AG04449 (cell line): ENCODE measurements around the gene GUCA2A.

Experiments
- CTCF ChIA-PET: fragments of 350-600 bp; formaldehyde crosslinking; extraction: SDS; loops from one replicate; lab custom pipeline; 2021; ENCODE audit warnings: antibody characterized with exemption; lab: Yijun Ruan, JAX
- POLR2A ChIA-PET: fragments of 400-600, 350-600 bp; formaldehyde crosslinking; extraction: SDS; loops from one replicate; lab custom pipeline; 2020; ENCODE audit warnings: antibody characterized with exemption, inconsistent platforms; lab: Yijun Ruan, JAX
- DNase-seq: peaks from one replicate; pipeline ENCODE4 v3.0.0-alpha.2; 2010; ENCODE audit warnings: low read depth, low spot score
- H3K4me3 ChIP-seq: 2 replicates; pipeline ENCODE4 v1.5.1; 2011; ENCODE audit warnings: low read depth, mild to moderate bottlenecking, control low read depth, low read length
- CTCF ChIP-seq: IDR thresholded peaks from one replicate; pipeline ENCODE4 v1.5.1; 2011; ENCODE audit warnings: mild to moderate bottlenecking, moderate library complexity, low read length, control low read depth, inconsistent platforms; ENCODE audit not compliant: insufficient read depth; ENCODE audit errors: missing control alignments

GUCA2A gene

DNA sequence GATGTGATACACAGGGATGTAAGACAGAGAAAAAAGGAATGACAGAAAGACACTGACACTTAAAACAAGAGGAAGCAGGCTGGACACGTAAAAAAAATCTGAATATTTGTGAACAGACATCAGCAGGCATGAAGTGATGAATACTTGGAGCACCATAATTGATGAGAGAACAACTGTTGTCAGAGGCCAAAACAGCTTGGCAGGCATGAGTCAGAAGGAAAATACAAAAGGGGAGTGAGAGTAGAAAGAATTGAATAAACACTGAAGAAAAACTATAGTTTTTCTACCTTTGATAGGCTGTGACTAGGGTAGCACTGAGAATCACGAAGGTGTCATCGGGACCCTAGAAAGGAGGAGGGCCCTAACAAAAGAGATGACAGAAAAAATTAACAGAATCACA is 21.6 kb upstream of the GUCA2A start:
- DNase-seq = peak; percentile 38
- ChIA-PET POLR2A (no interaction called here), CTCF (interaction anchor here (1.5 to 2.6 kb wide), 4 partner anchors 9 to 14 kb away, joined by 5 to 18 read pairs (median 8); no protein-coding TSS in a partner anchor)
- TF ChIP-seq CTCF = no peak
- H3K4me3 ChIP-seq = no peak overlapping the region

- no peak for DNase-seq
- H3K4me3 ChIP-seq = no peak overlapping the region
- CTCF ChIA-PET = interaction anchor here (2.0 to 2.6 kb wide), 3 partner anchors 11 to 13 kb away, joined by 8 to 24 read pairs (median 18); no protein-coding TSS in a partner anchor
- no peak for TF ChIP-seq CTCF
- POLR2A ChIA-PET = no interaction called here
These were observed 20.1 kb upstream of the GUCA2A start for GRCh38 chr1:42184616-42185015.

DNA sequence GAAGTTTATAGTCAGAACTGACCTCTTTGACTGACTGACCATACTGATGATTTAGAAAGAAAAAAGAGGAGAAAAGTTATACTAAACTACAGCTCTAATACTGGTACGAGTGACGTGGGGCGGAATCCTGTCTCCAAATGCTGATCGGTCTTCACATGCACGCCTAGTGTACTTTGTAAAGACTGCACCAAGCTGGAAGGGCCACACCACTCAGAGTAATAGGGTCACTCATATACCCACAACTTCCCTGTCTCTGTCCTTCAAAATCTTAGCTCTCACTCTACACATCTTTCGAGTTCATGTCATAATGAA is 19.4 kb upstream of the GUCA2A start:
- ChIA-PET CTCF (interaction anchor here (1.5 to 2.3 kb wide), 2 partner anchors 10 to 12 kb away, joined by 6 to 24 read pairs; no protein-coding TSS in a partner anchor), POLR2A (no interaction called here)
- no peak for TF ChIP-seq CTCF
- DNase-seq = no peak
- no peak overlapping the region for H3K4me3 ChIP-seq

GRCh38 chr1:42183210-42183956 is 18.8 kb upstream of the GUCA2A start:
- TF ChIP-seq CTCF = no peak
- POLR2A ChIA-PET = no interaction called here

GRCh38 chr1:42181687-42182086 is 17.1 kb upstream of the GUCA2A start:
- no peak overlapping the region for H3K4me3 ChIP-seq
- DNase-seq = no peak
- TF ChIP-seq CTCF = no peak
- ChIA-PET CTCF (interaction anchor here (1.9 kb wide), 1 partner anchor 9 kb away, joined by 12 read pairs; no protein-coding TSS in a partner anchor), POLR2A (no interaction called here)

More at GRCh38 chr1:42183210-42183956, 18.8 kb upstream of the GUCA2A start:
- no peak for DNase-seq
- no peak overlapping the region for H3K4me3 ChIP-seq
- CTCF ChIA-PET = interaction anchor here (1.5 to 2.3 kb wide), 2 partner anchors 10 to 12 kb away, joined by 6 to 24 read pairs; no protein-coding TSS in a partner anchor

GRCh38 chr1:42179900-42180329 is 15.4 kb upstream of the GUCA2A start:
- TF ChIP-seq CTCF = no peak
- ChIA-PET POLR2A (no interaction called here), CTCF (no interaction called here)
- no peak overlapping the region for H3K4me3 ChIP-seq
- no peak for DNase-seq
